Breast epithelium (tissue), 3 donors: Measurements from ENCODE around the gene EIF5AL1.

Experiments used
- CTCF ChIP-seq, 3 donors: fragments of 450-650 bp; IDR thresholded peaks; one replicate each; pipeline ENCODE4 v1.5.1; 2016 to 2017; ENCODE audit warnings: antibody characterized with exemption in 3 of 3, mild to moderate bottlenecking in 3 of 3, moderate library complexity in 3 of 3
- POLR2A ChIP-seq: fragments of 450-650 bp; IDR thresholded peaks from one replicate; pipeline ENCODE4 v1.6.1; 2016; ENCODE audit warnings: antibody characterized with exemption, mild to moderate bottlenecking, moderate library complexity
- POLR2AphosphoS5 ChIP-seq, 3 donors: sonication (generic); formaldehyde crosslinking; IDR thresholded peaks; one replicate each; pipeline ENCODE4 v1.6.1; 2017; ENCODE audit warnings: antibody characterized with exemption in 3 of 3

GRCh38 chr10:79561257-79561656, 48.9 kb downstream of the EIF5AL1 start:
- TF ChIP-seq POLR2AphosphoS5 (IDR thresholded peaks at IDR 0.05) (no peak), CTCF (IDR thresholded peaks at IDR 0.05) (no peak), POLR2A (no peak)
